Astrocyte (in vitro differentiated cells and primary cell): ENCODE results near the gene RCCD1. TPM values are rescaled to one million over a fixed set of nuclear protein-coding genes. Genes with fewer than 3 reads are reported as not detected.

Experiments used
- DNase-seq: peaks from one replicate; pipeline ENCODE4 v3.0.0-alpha.2; 2010; ENCODE audit warnings: low read depth
- FAIRE-seq: peaks from 2 replicates; lab custom pipeline; 2011; peaks lifted over from hg19 to GRCh38; lab: Jason Lieb, UNC
- H2AFZ ChIP-seq: 2 replicates; pipeline ENCODE4 v1.6.0; 2012; ENCODE audit warnings: low read depth, low read length, inconsistent platforms
- H3K27ac ChIP-seq: 2 replicates; pipeline ENCODE4 v1.5.1; 2011; ENCODE audit warnings: low read depth, low read length, inconsistent platforms
- H3K27me3 ChIP-seq: 2 replicates; pipeline ENCODE4 v1.6.0; 2011; ENCODE audit warnings: low read length, inconsistent platforms; ENCODE audit not compliant: insufficient read depth
- H3K36me3 ChIP-seq: 2 replicates; pipeline ENCODE4 v1.5.1; 2011; ENCODE audit warnings: low read length, inconsistent platforms; ENCODE audit not compliant: insufficient read depth
- H3K4me1 ChIP-seq: 2 replicates; pipeline ENCODE4 v1.5.1; 2011; ENCODE audit warnings: low read length, inconsistent platforms; ENCODE audit not compliant: insufficient read depth
- H3K4me2 ChIP-seq: 2 replicates; pipeline ENCODE4 v1.6.0; 2012; ENCODE audit warnings: low read length, inconsistent platforms
- H3K4me3 ChIP-seq: 2 replicates; pipeline ENCODE4 v1.5.1; 2011; ENCODE audit warnings: low read depth, mild to moderate bottlenecking, low read length, inconsistent platforms; ENCODE audit not compliant: insufficient read depth
- H3K79me2 ChIP-seq: 2 replicates; pipeline ENCODE4 v1.6.0; 2012; ENCODE audit warnings: mild to moderate bottlenecking, low read length, inconsistent platforms; ENCODE audit not compliant: insufficient read depth
- H3K9ac ChIP-seq: 2 replicates; pipeline ENCODE4 v1.6.0; 2012; ENCODE audit warnings: mild to moderate bottlenecking, low read length, inconsistent platforms
- H3K9me3 ChIP-seq: 2 replicates; pipeline ENCODE4 v1.5.1; 2012; ENCODE audit warnings: low read depth, mild to moderate bottlenecking, low read length, inconsistent platforms; ENCODE audit not compliant: insufficient read depth
- H4K20me1 ChIP-seq: 2 replicates; pipeline ENCODE4 v1.6.0; 2012; ENCODE audit warnings: low read length, inconsistent platforms; ENCODE audit not compliant: insufficient read depth
- H3K27ac Mint-ChIP-seq: one replicate; pipeline ENCODE4 v1.8.0; 2021; ENCODE audit warnings: mild to moderate bottlenecking, mixed read lengths; ENCODE audit not compliant: unreplicated experiment
- H3K27me3 Mint-ChIP-seq: one replicate; pipeline ENCODE4 v1.8.0; 2021; ENCODE audit warnings: low read depth, mixed read lengths; ENCODE audit not compliant: unreplicated experiment
- H3K36me3 Mint-ChIP-seq: one replicate; pipeline ENCODE4 v1.8.0; 2021; ENCODE audit warnings: low read depth, mixed read lengths; ENCODE audit not compliant: unreplicated experiment
- H3K4me1 Mint-ChIP-seq: one replicate; pipeline ENCODE4 v1.8.0; 2021; ENCODE audit warnings: low read depth, mixed read lengths; ENCODE audit not compliant: unreplicated experiment
- H3K4me3 Mint-ChIP-seq: one replicate; pipeline ENCODE4 v1.8.0; 2021; ENCODE audit warnings: mild to moderate bottlenecking, moderate library complexity, mixed read lengths; ENCODE audit not compliant: unreplicated experiment
- H3K9me3 Mint-ChIP-seq: one replicate; pipeline ENCODE4 v1.8.0; 2021; ENCODE audit warnings: mild to moderate bottlenecking, mixed read lengths; ENCODE audit not compliant: unreplicated experiment
- CTCF ChIP-seq: IDR thresholded peaks from 2 replicates; pipeline ENCODE4 v1.5.1; 2011; ENCODE audit warnings: low read depth, mild to moderate bottlenecking, inconsistent platforms, low read length, moderate library complexity; ENCODE audit not compliant: insufficient read depth
- EZH2 ChIP-seq: IDR thresholded peaks from 2 replicates; pipeline ENCODE4 v1.6.1; 2012; ENCODE audit warnings: mild to moderate bottlenecking, low read length, inconsistent platforms; ENCODE audit not compliant: insufficient read depth
- total RNA-seq: library from RNA; stranded (reverse); gene quantifications from 2 replicates; pipeline ENCODE4 v1.2.1, GENCODE V29; 2021

RCCD1 gene
- total RNA-seq, 1 donor from 2014 or later = 6.8 TPM

DNA sequence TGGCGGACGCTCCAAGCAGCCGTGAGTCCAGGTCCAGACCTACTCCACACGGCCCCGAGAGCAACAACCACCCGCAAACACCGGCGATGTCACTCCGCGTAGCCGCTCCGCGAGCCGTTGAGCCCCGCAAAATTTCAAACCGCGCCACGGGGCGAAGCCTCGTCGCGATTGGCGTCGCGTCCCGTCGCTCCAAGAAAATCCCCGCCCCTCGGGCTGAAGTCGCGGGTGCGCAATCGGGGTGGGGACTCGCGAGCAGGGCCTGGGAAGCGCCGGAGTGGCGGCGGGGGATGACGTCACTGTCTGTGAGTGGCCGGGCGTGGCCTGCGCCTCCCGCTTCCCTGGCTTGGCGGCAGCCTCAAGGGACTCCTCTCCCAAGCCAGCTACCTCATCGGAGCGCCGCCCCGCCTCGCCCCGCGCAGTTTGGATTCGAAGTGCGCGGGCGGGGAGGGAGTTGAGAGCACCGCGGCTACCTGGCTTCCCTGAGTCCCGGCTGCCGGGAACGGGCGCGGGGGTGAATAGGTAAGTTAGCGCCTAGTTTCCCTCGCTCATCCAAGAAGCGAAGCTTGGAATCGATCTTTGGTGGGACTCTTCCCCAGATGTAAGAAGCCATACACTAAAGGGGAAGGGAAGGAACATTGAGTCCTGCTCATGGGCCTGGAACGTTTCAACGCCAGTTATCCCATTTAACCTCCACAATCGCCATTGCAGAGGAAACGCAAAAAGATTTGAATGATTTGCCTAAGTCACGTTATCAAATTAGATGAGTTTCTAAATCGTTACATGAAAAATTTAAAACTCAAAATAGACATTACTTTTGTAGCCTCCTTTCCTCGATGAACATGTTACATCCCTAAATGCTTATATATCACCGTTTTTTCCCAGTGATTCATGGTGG is 40.0 kb downstream of the RCCD1 start, which contains the start of gene PRC1:
PRC1 (minus strand) TSS at position 119 of the 895 bp plus-strand sequence; CDS start at position 1, 118 bp downstream.
- Histone ChIP-seq H3K9ac (peak within 1 kb of the TSS; percentile 91), H3K4me2 (peak within 1 kb of the TSS; percentile 89), H4K20me1 (peaks cover 4% of the 10 kb centered on the region), H3K36me3 (peaks cover 10% of the 10 kb centered on the region), H3K4me3 (peak within 1 kb of the TSS; percentile 81), H3K4me1 (no peaks in the 10 kb centered on the region), H3K27ac (peak within 1 kb of the TSS; percentile 93), H3K9me3 (no peaks in the 10 kb centered on the region), H2AFZ (peak within 1 kb of the TSS; percentile 98), H3K79me2 (peaks cover 61% of the 10 kb centered on the region), H3K27me3 (no peaks in the 10 kb centered on the region)
- Mint-ChIP-seq H3K4me1 (no peaks in the 10 kb centered on the region), H3K9me3 (no peaks in the 10 kb centered on the region), H3K36me3 (peaks cover 5% of the 10 kb centered on the region), H3K27ac (peak within 1 kb of the TSS; percentile 88), H3K4me3 (peak within 1 kb of the TSS; percentile 98), H3K27me3 (no peaks in the 10 kb centered on the region)
- no peak for TF ChIP-seq EZH2
- TF ChIP-seq CTCF = no peak
- DNase-seq = peak; percentile 92
- FAIRE-seq = no peak

DNA sequence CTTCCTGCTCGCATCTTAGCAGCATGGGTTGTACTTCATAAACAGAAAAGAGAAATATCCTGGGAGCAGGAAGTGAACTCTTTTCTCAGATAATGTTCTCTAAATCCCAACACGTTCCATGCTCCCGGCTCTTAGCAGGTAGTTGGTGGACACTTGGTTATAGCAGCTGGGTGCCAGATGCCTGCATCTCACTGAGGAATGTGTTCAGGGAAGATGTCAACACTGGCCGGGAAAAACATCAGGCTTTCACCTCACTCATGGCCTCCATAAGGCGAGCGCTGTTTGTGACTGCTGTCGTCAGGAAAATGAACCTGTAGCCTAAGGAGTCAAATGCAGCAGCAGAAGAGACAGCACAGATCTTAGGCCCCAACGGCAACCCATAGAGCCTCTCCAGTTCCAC is 44.1 kb downstream of the RCCD1 start:
- H3K4me1 Mint-ChIP-seq = no peaks in the 10 kb centered on the region
- Histone ChIP-seq H3K4me1 (no peaks in the 10 kb centered on the region), H3K9me3 (no peaks in the 10 kb centered on the region), H3K27ac (no peak overlapping the region), H3K36me3 (peaks cover 24% of the 10 kb centered on the region), H4K20me1 (no peaks in the 10 kb centered on the region), H3K9ac (no peak overlapping the region), H3K4me2 (no peak overlapping the region), H3K79me2 (peaks cover 21% of the 10 kb centered on the region), H2AFZ (no peak overlapping the region), H3K27me3 (no peaks in the 10 kb centered on the region), H3K4me3 (no peak overlapping the region)
- no peak for DNase-seq
- H3K9me3 Mint-ChIP-seq = no peaks in the 10 kb centered on the region
- no peaks in the 10 kb centered on the region for H3K27me3 Mint-ChIP-seq
- peaks cover 9% of the 10 kb centered on the region for H3K36me3 Mint-ChIP-seq
- H3K27ac Mint-ChIP-seq = no peak overlapping the region
- no peak for TF ChIP-seq CTCF
- TF ChIP-seq EZH2 = no peak
- H3K4me3 Mint-ChIP-seq = no peak overlapping the region
- FAIRE-seq = no peak

- Mint-ChIP-seq H3K27ac (no peak overlapping the region), H3K27me3 (no peaks in the 10 kb centered on the region), H3K4me1 (no peaks in the 10 kb centered on the region), H3K36me3 (peaks cover 14% of the 10 kb centered on the region), H3K4me3 (no peak overlapping the region), H3K9me3 (no peaks in the 10 kb centered on the region)
- H3K79me2 ChIP-seq = peaks cover 4% of the 10 kb centered on the region
- H3K9me3 ChIP-seq = no peaks in the 10 kb centered on the region
- no peaks in the 10 kb centered on the region for H4K20me1 ChIP-seq
- H3K36me3 ChIP-seq = peaks cover 30% of the 10 kb centered on the region
- no peak overlapping the region for H3K4me2 ChIP-seq
- H3K27me3 ChIP-seq = no peaks in the 10 kb centered on the region
- H3K9ac ChIP-seq = no peak overlapping the region
- no peak for FAIRE-seq
- no peak overlapping the region for H3K27ac ChIP-seq
- H3K4me1 ChIP-seq = no peaks in the 10 kb centered on the region
- H2AFZ ChIP-seq = no peak overlapping the region
- DNase-seq = no peak
- H3K4me3 ChIP-seq = no peak overlapping the region
- TF ChIP-seq EZH2 (no peak), CTCF (no peak)
Measured at GRCh38 chr15:91001209-91001608, 46.5 kb downstream of the RCCD1 start.
